Liver (tissue), 9 donors: ENCODE data around the gene FMO1. TPM values are rescaled to one million over a fixed set of nuclear protein-coding genes. Genes with fewer than 3 reads are reported as not detected.

Experiments used
- DNase-seq: peaks from one replicate; pipeline ENCODE4 v3.0.0-alpha.2; 2017; ENCODE audit warnings: low spot score
- H3K27ac ChIP-seq, 2 donors: one replicate each; pipeline ENCODE4 v1.7.0; 2013; ENCODE audit warnings: inconsistent platforms in 2 of 2, low read length in 2 of 2, control low read depth in 1 of 2, low read depth in 1 of 2, mild to moderate bottlenecking in 1 of 2
- H3K27me3 ChIP-seq, 4 donors: one replicate each; pipeline versions ENCODE4 v1.6.1 to v1.7.0; 2013; ENCODE audit warnings: low read length in 3 of 4, inconsistent platforms in 1 of 4, mild to moderate bottlenecking in 1 of 4, moderate library complexity in 1 of 4; ENCODE audit not compliant: control insufficient read depth in 4 of 4, insufficient read depth in 4 of 4
- H3K36me3 ChIP-seq, 4 donors: one replicate each; pipeline versions ENCODE4 v1.6.1 to v1.7.0; 2013; ENCODE audit warnings: low read length in 3 of 4, mild to moderate bottlenecking in 3 of 4, low read depth in 1 of 4, moderate library complexity in 1 of 4; ENCODE audit not compliant: control insufficient read depth in 4 of 4, insufficient read depth in 3 of 4
- H3K4me1 ChIP-seq, 4 donors: one replicate each; pipeline versions ENCODE4 v1.6.1 to v1.7.0; 2013; ENCODE audit warnings: low read length in 3 of 4, mild to moderate bottlenecking in 3 of 4, moderate library complexity in 1 of 4; ENCODE audit not compliant: control insufficient read depth in 4 of 4, insufficient read depth in 4 of 4
- H3K4me3 ChIP-seq, 3 donors: one replicate each; pipeline versions ENCODE4 v1.6.1 to v1.7.0; 2013; ENCODE audit warnings: low read length in 3 of 3, control low read depth in 1 of 3, low read depth in 1 of 3, mild to moderate bottlenecking in 1 of 3
- H3K9ac ChIP-seq, 2 donors: one replicate each; pipeline ENCODE4 v1.7.0; 2013; ENCODE audit warnings: low read length in 2 of 2, mild to moderate bottlenecking in 2 of 2, moderate library complexity in 2 of 2, control low read depth in 1 of 2, low read depth in 1 of 2
- H3K9me3 ChIP-seq, 4 donors: one replicate each; pipeline versions ENCODE4 v1.6.1 to v1.7.0; 2013; ENCODE audit warnings: low read length in 3 of 4; ENCODE audit not compliant: control insufficient read depth in 4 of 4
- EGR1 ChIP-seq, 2 donors: IDR thresholded peaks; 2 replicates each; pipeline ENCODE4 v1.6.1; 2016 to 2018; ENCODE audit warnings: antibody characterized with exemption in 2 of 2, low read depth in 2 of 2
- FOXA1 ChIP-seq: IDR thresholded peaks from 2 replicates; pipeline ENCODE4 v1.6.1; 2016; ENCODE audit warnings: antibody characterized with exemption
- FOXA2 ChIP-seq: IDR thresholded peaks from 2 replicates; pipeline ENCODE4 v1.6.1; 2016; ENCODE audit warnings: antibody characterized with exemption
- GABPA ChIP-seq, 2 donors: IDR thresholded peaks in 1 of 2; conservative IDR thresholded peaks in 1 of 2; 2 replicates each; pipeline ENCODE4 v1.6.1; 2016; ENCODE audit warnings: antibody characterized with exemption in 2 of 2, mild to moderate bottlenecking in 1 of 2, moderate library complexity in 1 of 2
- HNF4A ChIP-seq, 2 donors: conservative IDR thresholded peaks; 2 replicates each; pipeline ENCODE4 v1.6.1; 2016; ENCODE audit warnings: antibody characterized with exemption in 2 of 2, mild to moderate bottlenecking in 2 of 2
- HNF4G ChIP-seq: IDR thresholded peaks from 2 replicates; pipeline ENCODE4 v1.6.1; 2016; ENCODE audit warnings: antibody characterized with exemption
- NR2F2 ChIP-seq: IDR thresholded peaks from 2 replicates; pipeline ENCODE4 v1.6.1; 2016; ENCODE audit warnings: antibody characterized with exemption
- RAD21 ChIP-seq, 2 donors: IDR thresholded peaks; 2 replicates each; pipeline ENCODE4 v1.6.1; 2016; ENCODE audit warnings: antibody characterized with exemption in 2 of 2, mild to moderate bottlenecking in 2 of 2
- RXRA ChIP-seq, 2 donors: IDR thresholded peaks; 2 replicates each; pipeline ENCODE4 v1.6.1; 2017 to 2018; ENCODE audit warnings: antibody characterized with exemption in 2 of 2, mild to moderate bottlenecking in 1 of 2
- SP1 ChIP-seq: IDR thresholded peaks from 2 replicates; pipeline ENCODE4 v1.6.1; 2018; ENCODE audit warnings: antibody characterized with exemption, mild to moderate bottlenecking
- TAF1 ChIP-seq: conservative IDR thresholded peaks from 2 replicates; pipeline ENCODE4 v1.6.1; 2016; ENCODE audit warnings: antibody characterized with exemption, mild to moderate bottlenecking
- YY1 ChIP-seq: IDR thresholded peaks from 2 replicates; pipeline ENCODE4 v1.6.1; 2016; ENCODE audit warnings: antibody characterized with exemption, mild to moderate bottlenecking
- WGBS: extraction: QIAGEN DNeasy Blood & Tissue Kit; methylation state at CpG from one replicate; pipeline ENCODE4 v1.1.7; 2013; 5-methylcytosine and 5-hydroxymethylcytosine counted together
- polyA plus RNA-seq, 2 donors: library from polyadenylated mRNA; stranded (reverse) in 1 of 2; unstranded in 1 of 2; fragments of 200-250 nt in 1 of 2; fragments of >200 nt in 1 of 2; fragmentation: Nextera tagmentation in 1 of 2; extraction: Ambion mirVana in 1 of 2; gene quantifications; one replicate each; pipeline versions ENCODE4 v1.2.1 to v1.2.3, GENCODE V29; 2013 to 2015
- total RNA-seq, 2 donors: library from RNA; depleted of rRNA; stranded (reverse); fragments of >200 nt; gene quantifications; one replicate each; pipeline ENCODE4 v1.2.3, GENCODE V29; 2014
- TF ChIP-seq, protein P1 (sequence below): IDR thresholded peaks from 2 replicates; pipeline ENCODE4 v1.6.1; 2016; ENCODE audit warnings: antibody characterized with exemption
- TF ChIP-seq, protein P2 (sequence below): fragments of 150-350 bp; IDR thresholded peaks from 2 replicates; pipeline ENCODE4 v1.5.1; 2017; ENCODE audit warnings: improper control_type of control experiment, low read depth, low read length; ENCODE audit not compliant: missing input control
- TF ChIP-seq, protein P3 (sequence below): IDR thresholded peaks from 2 replicates; pipeline ENCODE4 v1.6.1; 2016; ENCODE audit warnings: antibody characterized with exemption, mild to moderate bottlenecking
- TF ChIP-seq, protein P4 (sequence below): IDR thresholded peaks from 2 replicates; pipeline ENCODE4 v1.6.1; 2016; ENCODE audit warnings: antibody characterized with exemption
- donor health status: healthy.
- donor health status: healthy.
- donor health status: healthy.
- donor health status: healthy.
- donor health status: healthy.

The FMO1 gene
- total and polyA plus RNA-seq, 4 donors = 0.13 to 26.3 (median 0.62) TPM

DNA sequence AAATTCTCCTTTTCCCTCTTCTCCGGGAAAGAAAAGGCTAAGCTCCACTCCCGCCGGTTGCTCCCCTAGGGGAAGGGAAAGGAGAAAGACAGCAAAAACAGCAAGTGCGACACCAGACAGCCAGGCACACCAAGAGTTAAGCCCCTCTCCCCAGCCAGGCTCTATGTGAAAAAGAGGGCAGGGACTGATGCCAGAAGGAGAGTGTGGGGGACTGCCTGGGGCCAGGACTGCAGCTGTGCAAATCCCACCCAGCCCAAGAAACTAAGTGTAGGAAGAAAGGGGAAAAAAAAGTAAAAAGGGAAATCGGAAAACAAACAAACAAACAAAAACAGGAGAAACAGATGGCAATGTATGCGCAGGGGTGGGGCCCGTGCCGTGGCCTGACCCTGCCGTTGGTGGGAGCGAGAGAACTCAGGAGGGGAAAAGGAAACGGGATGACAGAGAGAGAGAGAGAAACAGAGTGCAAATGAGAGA, 27.7 kb upstream of the FMO1 start:
- TF ChIP-seq, protein P1, sequence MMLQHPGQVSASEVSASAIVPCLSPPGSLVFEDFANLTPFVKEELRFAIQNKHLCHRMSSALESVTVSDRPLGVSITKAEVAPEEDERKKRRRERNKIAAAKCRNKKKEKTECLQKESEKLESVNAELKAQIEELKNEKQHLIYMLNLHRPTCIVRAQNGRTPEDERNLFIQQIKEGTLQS = no peak
- no peak for TF ChIP-seq TAF1
- TF ChIP-seq EGR1 (IDR thresholded peaks at IDR 0.05; ENCODE audit: low read depth in 2 of 2) = no peak
- TF ChIP-seq SP1 = no peak
- TF ChIP-seq NR2F2 = no peak
- TF ChIP-seq, protein P2, sequence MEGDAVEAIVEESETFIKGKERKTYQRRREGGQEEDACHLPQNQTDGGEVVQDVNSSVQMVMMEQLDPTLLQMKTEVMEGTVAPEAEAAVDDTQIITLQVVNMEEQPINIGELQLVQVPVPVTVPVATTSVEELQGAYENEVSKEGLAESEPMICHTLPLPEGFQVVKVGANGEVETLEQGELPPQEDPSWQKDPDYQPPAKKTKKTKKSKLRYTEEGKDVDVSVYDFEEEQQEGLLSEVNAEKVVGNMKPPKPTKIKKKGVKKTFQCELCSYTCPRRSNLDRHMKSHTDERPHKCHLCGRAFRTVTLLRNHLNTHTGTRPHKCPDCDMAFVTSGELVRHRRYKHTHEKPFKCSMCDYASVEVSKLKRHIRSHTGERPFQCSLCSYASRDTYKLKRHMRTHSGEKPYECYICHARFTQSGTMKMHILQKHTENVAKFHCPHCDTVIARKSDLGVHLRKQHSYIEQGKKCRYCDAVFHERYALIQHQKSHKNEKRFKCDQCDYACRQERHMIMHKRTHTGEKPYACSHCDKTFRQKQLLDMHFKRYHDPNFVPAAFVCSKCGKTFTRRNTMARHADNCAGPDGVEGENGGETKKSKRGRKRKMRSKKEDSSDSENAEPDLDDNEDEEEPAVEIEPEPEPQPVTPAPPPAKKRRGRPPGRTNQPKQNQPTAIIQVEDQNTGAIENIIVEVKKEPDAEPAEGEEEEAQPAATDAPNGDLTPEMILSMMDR = no peak
- TF ChIP-seq, protein P3, sequence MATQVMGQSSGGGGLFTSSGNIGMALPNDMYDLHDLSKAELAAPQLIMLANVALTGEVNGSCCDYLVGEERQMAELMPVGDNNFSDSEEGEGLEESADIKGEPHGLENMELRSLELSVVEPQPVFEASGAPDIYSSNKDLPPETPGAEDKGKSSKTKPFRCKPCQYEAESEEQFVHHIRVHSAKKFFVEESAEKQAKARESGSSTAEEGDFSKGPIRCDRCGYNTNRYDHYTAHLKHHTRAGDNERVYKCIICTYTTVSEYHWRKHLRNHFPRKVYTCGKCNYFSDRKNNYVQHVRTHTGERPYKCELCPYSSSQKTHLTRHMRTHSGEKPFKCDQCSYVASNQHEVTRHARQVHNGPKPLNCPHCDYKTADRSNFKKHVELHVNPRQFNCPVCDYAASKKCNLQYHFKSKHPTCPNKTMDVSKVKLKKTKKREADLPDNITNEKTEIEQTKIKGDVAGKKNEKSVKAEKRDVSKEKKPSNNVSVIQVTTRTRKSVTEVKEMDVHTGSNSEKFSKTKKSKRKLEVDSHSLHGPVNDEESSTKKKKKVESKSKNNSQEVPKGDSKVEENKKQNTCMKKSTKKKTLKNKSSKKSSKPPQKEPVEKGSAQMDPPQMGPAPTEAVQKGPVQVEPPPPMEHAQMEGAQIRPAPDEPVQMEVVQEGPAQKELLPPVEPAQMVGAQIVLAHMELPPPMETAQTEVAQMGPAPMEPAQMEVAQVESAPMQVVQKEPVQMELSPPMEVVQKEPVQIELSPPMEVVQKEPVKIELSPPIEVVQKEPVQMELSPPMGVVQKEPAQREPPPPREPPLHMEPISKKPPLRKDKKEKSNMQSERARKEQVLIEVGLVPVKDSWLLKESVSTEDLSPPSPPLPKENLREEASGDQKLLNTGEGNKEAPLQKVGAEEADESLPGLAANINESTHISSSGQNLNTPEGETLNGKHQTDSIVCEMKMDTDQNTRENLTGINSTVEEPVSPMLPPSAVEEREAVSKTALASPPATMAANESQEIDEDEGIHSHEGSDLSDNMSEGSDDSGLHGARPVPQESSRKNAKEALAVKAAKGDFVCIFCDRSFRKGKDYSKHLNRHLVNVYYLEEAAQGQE = no peak
- TF ChIP-seq RXRA (IDR thresholded peaks at IDR 0.05) = no peak
- TF ChIP-seq HNF4G = no peak
- no peak for TF ChIP-seq GABPA (IDR thresholded peaks at IDR 0.05 in 1 of 2, conservative IDR thresholded peaks at IDR 0.05 in 1 of 2)
- no peak for TF ChIP-seq HNF4A (conservative IDR thresholded peaks at IDR 0.05)
- Histone ChIP-seq H3K27ac (no peak overlapping the region), H3K36me3 (no peaks in the 10 kb centered on the region), H3K9ac (no peak overlapping the region), H3K4me3 (no peak overlapping the region), H3K27me3 (no peaks in the 10 kb centered on the region), H3K9me3 (no peaks in the 10 kb centered on the region), H3K4me1 (no peaks in the 10 kb centered on the region)
- 76% methylated on average over 11 of the region's 11 CpGs for WGBS
- no peak for DNase-seq

DNA sequence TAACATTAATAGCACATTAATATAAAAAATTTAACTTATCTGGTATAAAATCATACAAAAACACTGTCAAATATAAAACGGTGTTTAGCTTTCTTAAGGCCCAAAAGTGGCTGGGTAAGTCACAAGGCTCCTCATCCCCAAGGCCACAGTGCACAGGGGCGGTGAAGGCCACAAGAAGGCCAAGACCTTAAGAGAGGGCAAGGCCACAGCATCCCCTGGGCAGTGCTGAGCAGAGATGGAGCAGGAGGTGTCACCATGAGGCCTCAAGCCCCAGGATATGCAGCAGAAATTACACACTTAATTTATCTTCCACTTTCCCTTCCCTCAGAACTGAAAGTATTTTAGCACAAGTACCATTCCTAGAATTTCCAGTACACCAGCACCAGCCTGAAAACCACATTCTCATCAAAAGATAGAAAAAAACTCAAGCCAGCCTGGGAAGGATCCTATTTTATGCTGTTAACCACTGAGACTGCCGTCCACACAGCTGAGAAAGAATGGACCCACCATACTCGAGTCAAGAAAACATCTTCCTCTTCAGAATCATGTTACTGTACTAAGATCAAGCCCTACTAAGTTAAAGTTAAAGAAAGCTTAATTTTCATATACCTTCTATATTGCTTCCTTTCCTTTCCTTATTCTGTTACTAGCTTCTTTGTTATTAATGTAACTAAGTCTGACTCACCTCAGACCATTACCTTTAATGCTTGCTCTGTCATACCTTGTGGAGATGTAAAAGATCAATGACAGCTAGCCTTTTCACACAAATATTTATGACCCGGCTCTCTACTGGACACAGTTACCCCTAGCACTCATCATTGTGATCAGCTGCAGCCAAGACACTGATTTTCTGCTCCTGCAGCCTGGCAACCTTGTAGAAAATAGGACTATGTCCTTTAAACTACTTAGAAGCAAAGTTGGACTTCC, 26.4 kb upstream of the FMO1 start:
- H3K4me1 ChIP-seq = no peaks in the 10 kb centered on the region

More for the DNA sequence above, 26.4 kb upstream of the FMO1 start:
- H3K27me3 ChIP-seq = no peaks in the 10 kb centered on the region
- no peak overlapping the region for H3K27ac ChIP-seq
- TF ChIP-seq, protein P2 = no peak
- TF ChIP-seq, protein P3 = no peak
- TF ChIP-seq SP1 (no peak), NR2F2 (no peak), GABPA (IDR thresholded peaks at IDR 0.05 in 1 of 2, conservative IDR thresholded peaks at IDR 0.05 in 1 of 2) (no peak), RAD21 (IDR thresholded peaks at IDR 0.05) (no peak), FOXA2 (no peak), HNF4A (conservative IDR thresholded peaks at IDR 0.05) (no peak), HNF4G (no peak), FOXA1 (no peak), RXRA (IDR thresholded peaks at IDR 0.05) (no peak), YY1 (no peak)
- TF ChIP-seq, protein P1 = no peak
- TF ChIP-seq, protein P4, sequence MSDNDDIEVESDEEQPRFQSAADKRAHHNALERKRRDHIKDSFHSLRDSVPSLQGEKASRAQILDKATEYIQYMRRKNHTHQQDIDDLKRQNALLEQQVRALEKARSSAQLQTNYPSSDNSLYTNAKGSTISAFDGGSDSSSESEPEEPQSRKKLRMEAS = no peak
- no peak for DNase-seq
- H3K9me3 ChIP-seq = no peaks in the 10 kb centered on the region
- WGBS = 74% methylated on average over 5 of the region's 5 CpGs
- no peak overlapping the region for H3K4me3 ChIP-seq
- H3K9ac ChIP-seq = no peak overlapping the region
- H3K36me3 ChIP-seq = no peaks in the 10 kb centered on the region
